Fibroblast of lung (primary cell): Measurements from ENCODE around the gene CST9. TPM values are rescaled to one million over a fixed set of nuclear protein-coding genes. Genes with fewer than 3 reads are reported as not detected.

Source experiments
- DNase-seq, 2 donors: peaks; one replicate each; pipeline versions ENCODE4 v3.0.0 to v3.0.0-alpha.2; 2010; ENCODE audit warnings: low read depth in 2 of 2
- H2AFZ ChIP-seq: 2 replicates; pipeline ENCODE4 v1.5.1; 2012; ENCODE audit warnings: low read length, control low read depth, inconsistent platforms
- H3K27ac ChIP-seq: 2 replicates; pipeline ENCODE4 v1.5.1; 2011; ENCODE audit warnings: low read length, control low read depth; ENCODE audit not compliant: insufficient read depth
- H3K27me3 ChIP-seq: 2 replicates; pipeline ENCODE4 v1.5.1; 2011; ENCODE audit warnings: mild to moderate bottlenecking, low read length; ENCODE audit not compliant: control insufficient read depth, insufficient read depth
- H3K36me3 ChIP-seq: 2 replicates; pipeline ENCODE4 v1.5.1; 2011; ENCODE audit warnings: low read length; ENCODE audit not compliant: control insufficient read depth, insufficient read depth
- H3K4me1 ChIP-seq: 2 replicates; pipeline ENCODE4 v1.5.1; 2011; ENCODE audit warnings: low read length; ENCODE audit not compliant: control insufficient read depth, insufficient read depth; ENCODE audit errors: extremely low read depth
- H3K4me2 ChIP-seq: 2 replicates; pipeline ENCODE4 v1.5.1; 2011; ENCODE audit warnings: low read length, control low read depth; ENCODE audit not compliant: insufficient read depth; ENCODE audit errors: extremely low read depth
- H3K4me3 ChIP-seq, 4 experiments: fragments of 200-600 bp in 1 of 4; sonication (generic) in 1 of 4; replicated peaks in 1 of 4; 2 replicates each; pipeline ENCODE4 v1.5.1; 2011 to 2016; ENCODE audit warnings: low read length in 4 of 4, low read depth in 3 of 4, mild to moderate bottlenecking in 3 of 4, control low read depth in 2 of 4, inconsistent platforms in 1 of 4, mixed read lengths in 1 of 4; ENCODE audit not compliant: insufficient read depth in 1 of 4; ENCODE audit errors: control extremely low read depth in 1 of 4
- H3K79me2 ChIP-seq: 2 replicates; pipeline ENCODE4 v1.5.1; 2012; ENCODE audit warnings: mild to moderate bottlenecking, low read length, inconsistent platforms; ENCODE audit not compliant: control insufficient read depth, insufficient read depth
- H3K9ac ChIP-seq: 2 replicates; pipeline ENCODE4 v1.5.1; 2011; ENCODE audit warnings: mild to moderate bottlenecking, low read length, control low read depth; ENCODE audit not compliant: insufficient read depth
- H3K9me3 ChIP-seq: 2 replicates; pipeline ENCODE4 v1.5.1; 2012; ENCODE audit warnings: low read depth, low read length; ENCODE audit not compliant: control insufficient read depth, insufficient read depth
- H4K20me1 ChIP-seq: 2 replicates; pipeline ENCODE4 v1.5.1; 2011; ENCODE audit warnings: low read length; ENCODE audit not compliant: control insufficient read depth, insufficient read depth; ENCODE audit errors: extremely low read depth
- CTCF ChIP-seq, 2 donors: IDR thresholded peaks in 1 of 2; conservative IDR thresholded peaks in 1 of 2; 1 replicate in 1 of 2; 2 replicates in 1 of 2; pipeline ENCODE4 v1.5.1; 2011 to 2012; ENCODE audit warnings: low read length in 2 of 2, control low read depth in 1 of 2, inconsistent platforms in 1 of 2, low read depth in 1 of 2, mild to moderate bottlenecking in 1 of 2
- EZH2 ChIP-seq: IDR thresholded peaks from 2 replicates; pipeline ENCODE4 v1.5.1; 2012; ENCODE audit warnings: low read length, control low read depth, mild to moderate bottlenecking; ENCODE audit errors: missing control alignments
- polyA plus RNA-seq, 2 donors: library from polyadenylated mRNA; depleted of rRNA in 1 of 2; stranded (reverse) in 1 of 2; unstranded in 1 of 2; fragments of >200 nt; gene quantifications; 2 replicates each; pipeline ENCODE4 v1.2.1, GENCODE V29; 2011 to 2012; ENCODE audit warnings: missing spikeins in 1 of 2
- total RNA-seq: library from RNA; depleted of rRNA; stranded (reverse); fragments of >200 nt; gene quantifications from 2 replicates; pipeline ENCODE4 v1.2.1, GENCODE V29; 2014

The CST9 gene
- total and polyA plus RNA-seq, 2 donors (not counting 1 experiment from before 2014, with no cell fraction given): not detected

GRCh38 chr20:23609486-23610109 lies 3.9 kb upstream of the CST9 start:
- H3K9me3 ChIP-seq: no peaks in the 10 kb centered on the region
- H3K4me3 ChIP-seq: no peak overlapping the region
- H3K4me1 ChIP-seq: no peaks in the 10 kb centered on the region
- H4K20me1 ChIP-seq: no peaks in the 10 kb centered on the region
- peaks cover 27% of the 10 kb centered on the region for H3K27me3 ChIP-seq
- H3K4me2 ChIP-seq: no peak overlapping the region
- no peaks in the 10 kb centered on the region for H3K36me3 ChIP-seq
- H3K27ac ChIP-seq: no peak overlapping the region
- TF ChIP-seq EZH2: no peak
- H2AFZ ChIP-seq: no peak overlapping the region
- H3K9ac ChIP-seq: no peak overlapping the region
- H3K79me2 ChIP-seq: no peaks in the 10 kb centered on the region
- no peak for DNase-seq

- Histone ChIP-seq H3K79me2 (no peaks in the 10 kb centered on the region), H3K27me3 (peaks cover 20% of the 10 kb centered on the region), H4K20me1 (no peaks in the 10 kb centered on the region), H3K9ac (no peak overlapping the region), H2AFZ (no peak overlapping the region), H3K4me2 (no peak overlapping the region), H3K36me3 (no peaks in the 10 kb centered on the region), H3K9me3 (no peaks in the 10 kb centered on the region), H3K4me3 (no peak overlapping the region), H3K4me1 (no peaks in the 10 kb centered on the region), H3K27ac (no peak overlapping the region)
- no peak for DNase-seq
- no peak for TF ChIP-seq EZH2
- no peak for TF ChIP-seq CTCF (conservative IDR thresholded peaks at IDR 0.05 in 1 of 2, IDR thresholded peaks at IDR 0.05 in 1 of 2; ENCODE audit: low read depth in 1 of 2, low read length in 2 of 2)
These were observed 2.6 kb upstream of the CST9 start for GRCh38 chr20:23608251-23608846.

GRCh38 chr20:23607497-23608245 lies 2.0 kb upstream of the CST9 start:
- no peak for DNase-seq
- Histone ChIP-seq H3K27me3 (peaks cover 21% of the 10 kb centered on the region), H3K79me2 (no peaks in the 10 kb centered on the region), H3K9me3 (no peaks in the 10 kb centered on the region), H3K9ac (no peak overlapping the region), H3K27ac (no peak overlapping the region), H3K4me2 (no peak overlapping the region), H2AFZ (no peak overlapping the region), H3K4me1 (no peaks in the 10 kb centered on the region), H3K36me3 (no peaks in the 10 kb centered on the region), H3K4me3 (no peak overlapping the region), H4K20me1 (no peaks in the 10 kb centered on the region)
- TF ChIP-seq CTCF (conservative IDR thresholded peaks at IDR 0.05 in 1 of 2, IDR thresholded peaks at IDR 0.05 in 1 of 2; ENCODE audit: low read depth in 1 of 2, low read length in 2 of 2): no peak
- no peak for TF ChIP-seq EZH2
